Medulla oblongata (tissue), 1 donor: ENCODE measurements around the gene TMSB10.
A peak's percentile ranks its signal among the peaks of the same experiment; 100 is the strongest.
"Not testable (repeated sequence)": the region's sequence is repeated elsewhere in the genome, so short reads cannot be mapped to it uniquely, and the experiment has no call there.

Source experiments
- DNase-seq: peaks from one replicate; pipeline ENCODE4 v3.0.0-alpha.2; 2015; ENCODE audit errors: extremely low spot score

Gene TMSB10

GRCh38 chr2:84939426-84940087 lies 34.1 kb downstream of the TMSB10 start:
- DNase-seq, result peak; percentile 10

- no peak for DNase-seq
Measured at GRCh38 chr2:84940088-84940470, 34.6 kb downstream of the TMSB10 start.

GRCh38 chr2:84940831-84941412 lies 35.5 kb downstream of the TMSB10 start:
- DNase-seq, result no peak

GRCh38 chr2:84942166-84942565 lies 36.7 kb downstream of the TMSB10 start:
- no peak for DNase-seq

GRCh38 chr2:84942964-84943421 lies 37.5 kb downstream of the TMSB10 start:
- no peak for DNase-seq

GRCh38 chr2:84944295-84944909 lies 38.9 kb downstream of the TMSB10 start:
- no peak for DNase-seq

- not testable (repeated sequence) for DNase-seq
Measured at GRCh38 chr2:84945838-84946203, 40.4 kb downstream of the TMSB10 start.

GRCh38 chr2:84946204-84947009 lies 41.0 kb downstream of the TMSB10 start:
- no peak for DNase-seq

- DNase-seq, result no peak
Measured at GRCh38 chr2:84947010-84947593, 41.6 kb downstream of the TMSB10 start.

- DNase-seq, result no peak
Measured at GRCh38 chr2:84953535-84953934, 48.1 kb downstream of the TMSB10 start.

- no peak for DNase-seq
Measured at GRCh38 chr2:84954329-84954728, 48.9 kb downstream of the TMSB10 start.
